ENCODE data around the gene CSF3.

CSF3 gene

GRCh38 chr17:40038882-40039513 is 23.8 kb downstream of the CSF3 start:
- peak; percentile 42 for DNase-seq (ENCODE audit: low read depth, low spot score)
- CTCF ChIA-PET, result interaction anchor here (0.7 to 17.3 kb wide), 25 partner anchors 9 to 216 kb away, joined by 3 to 325 read pairs (median 5); partner anchors contain the start of genes CSF3 and MED24

GRCh38 chr17:40041196-40041595 is 26.0 kb downstream of the CSF3 start:
- TF ChIP-seq CTCF (IDR thresholded peaks at IDR 0.05; ENCODE audit: insufficient read depth, low read length, missing control alignments), result no peak
- POLR2A ChIA-PET, result no interaction called here
- H3K4me3 ChIP-seq (ENCODE audit: low read depth, low read length), result no peak overlapping the region
- CTCF ChIA-PET, result interaction anchor here (1.1 to 2.6 kb wide), 7 partner anchors 11 to 80 kb away, joined by 3 to 27 read pairs (median 5); partner anchors contain the start of genes CSF3 and MED24
- DNase-seq (ENCODE audit: low read depth, low spot score), result no peak

More at GRCh38 chr17:40038882-40039513, 23.8 kb downstream of the CSF3 start:
- TF ChIP-seq CTCF (IDR thresholded peaks at IDR 0.05; ENCODE audit: insufficient read depth, low read length, missing control alignments), result peak; percentile 79
- no peak overlapping the region for H3K4me3 ChIP-seq (ENCODE audit: low read depth, low read length)
- POLR2A ChIA-PET, result interaction anchor here (0.6 kb wide), 1 partner anchor 73 kb away, joined by 3 read pairs; no protein-coding TSS in a partner anchor

GRCh38 chr17:40056379-40057015 is 41.3 kb downstream of the CSF3 start:
- CTCF ChIA-PET, result interaction anchor here (0.6 to 11.7 kb wide), 5 partner anchors 18 to 57 kb away, joined by 3 to 111 read pairs (median 8); no protein-coding TSS in a partner anchor
- POLR2A ChIA-PET, result interaction anchor here (0.5 kb wide), 1 partner anchor 1633 kb away, joined by 4 read pairs; no protein-coding TSS in a partner anchor
- no peak for TF ChIP-seq CTCF (IDR thresholded peaks at IDR 0.05; ENCODE audit: insufficient read depth, low read length, missing control alignments)
- no peak for DNase-seq (ENCODE audit: low read depth, low spot score)
- H3K4me3 ChIP-seq (ENCODE audit: low read depth, low read length), result no peak overlapping the region

- no peak for TF ChIP-seq CTCF (IDR thresholded peaks at IDR 0.05; ENCODE audit: insufficient read depth, low read length, missing control alignments)
- DNase-seq (ENCODE audit: low read depth, low spot score), result no peak
- CTCF ChIA-PET, result interaction anchor here (0.9 to 11.7 kb wide), 10 partner anchors 11 to 55 kb away, joined by 3 to 111 read pairs (median 8); partner anchors contain the start of gene CSF3
- no peak overlapping the region for H3K4me3 ChIP-seq (ENCODE audit: low read depth, low read length)
- POLR2A ChIA-PET, result no interaction called here
These were observed 43.0 kb downstream of the CSF3 start for GRCh38 chr17:40058186-40058784.

- no peak overlapping the region for H3K4me3 ChIP-seq (ENCODE audit: low read depth, low read length)
- POLR2A ChIA-PET, result no interaction called here
- no peak for DNase-seq (ENCODE audit: low read depth, low spot score)
- CTCF ChIA-PET, result interaction anchor here (1.2 to 11.7 kb wide), 7 partner anchors 16 to 54 kb away, joined by 4 to 111 read pairs (median 14); no protein-coding TSS in a partner anchor
- TF ChIP-seq CTCF (IDR thresholded peaks at IDR 0.05; ENCODE audit: insufficient read depth, low read length, missing control alignments), result no peak
These were observed 43.6 kb downstream of the CSF3 start for GRCh38 chr17:40058865-40059264.

Measured in AG04449 (cell line).